Measurements from ENCODE around the gene C2orf78. TPM values are rescaled to one million over a fixed set of nuclear protein-coding genes. Genes with fewer than 3 reads are reported as not detected.
"Not testable (repeated sequence)": the region's sequence is repeated elsewhere in the genome, so short reads cannot be mapped to it uniquely, and the experiment has no call there.

C2orf78 gene
- total RNA-seq, 1 donor from 2014 or later, result not detected

GRCh38 chr2:73766994-73767393 is 17.0 kb upstream of the C2orf78 start:
- no peak for DNase-seq (ENCODE audit: low read depth)
- TF ChIP-seq CTCF (conservative IDR thresholded peaks at IDR 0.05; ENCODE audit: low read depth, low read length), result no peak
- no peak overlapping the region for H3K4me3 ChIP-seq (ENCODE audit: low read depth, low read length)

- no peak overlapping the region for H3K4me3 ChIP-seq (ENCODE audit: low read depth, low read length)
- DNase-seq (ENCODE audit: low read depth), result no peak
- TF ChIP-seq CTCF (conservative IDR thresholded peaks at IDR 0.05; ENCODE audit: low read depth, low read length), result no peak
Observed at GRCh38 chr2:73770725-73771124, 13.3 kb upstream of the C2orf78 start.

GRCh38 chr2:73772819-73773218 is 11.2 kb upstream of the C2orf78 start:
- H3K4me3 ChIP-seq (ENCODE audit: low read depth, low read length), result no peak overlapping the region
- no peak for DNase-seq (ENCODE audit: low read depth)
- TF ChIP-seq CTCF (conservative IDR thresholded peaks at IDR 0.05; ENCODE audit: low read depth, low read length), result no peak

GRCh38 chr2:73776381-73776780 is 7.6 kb upstream of the C2orf78 start:
- TF ChIP-seq CTCF (conservative IDR thresholded peaks at IDR 0.05; ENCODE audit: low read depth, low read length), result no peak
- DNase-seq (ENCODE audit: low read depth), result no peak

GRCh38 chr2:73776869-73777519 is 7.0 kb upstream of the C2orf78 start:
- no peak overlapping the region for H3K4me3 ChIP-seq (ENCODE audit: low read depth, low read length)
- DNase-seq (ENCODE audit: low read depth), result no peak
- no peak for TF ChIP-seq CTCF (conservative IDR thresholded peaks at IDR 0.05; ENCODE audit: low read depth, low read length)

More at GRCh38 chr2:73776381-73776780, 7.6 kb upstream of the C2orf78 start:
- no peak overlapping the region for H3K4me3 ChIP-seq (ENCODE audit: low read depth, low read length)

GRCh38 chr2:73778867-73779466 is 5.0 kb upstream of the C2orf78 start:
- DNase-seq (ENCODE audit: low read depth), result not testable (repeated sequence)
- peak overlapping the region; percentile 99 for H3K4me3 ChIP-seq (ENCODE audit: low read depth, low read length)

- peak; percentile 56 for DNase-seq (ENCODE audit: low read depth)
- peak; percentile 94 for TF ChIP-seq CTCF (conservative IDR thresholded peaks at IDR 0.05; ENCODE audit: low read depth, low read length)
- H3K4me3 ChIP-seq (ENCODE audit: low read depth, low read length), result peak within 1 kb of the TSS; percentile 99
Observed at GRCh38 chr2:73779467-73780236, 4.3 kb upstream of the C2orf78 start, which contains the start of gene DUSP11. Gene DUSP11, minus strand, starts transcription at chr2:73780103. Its CDS starts 129 bp downstream, at chr2:73779974.

Data from epithelial cell of proximal tubule (primary cell).